Hematopoietic multipotent progenitor cell treated with erythropoietin and hydrocortisone succinate and interleukin-3 and kit ligand, for 4 days (in vitro differentiated cells): ENCODE measurements around the gene EVPL.
"Not testable (repeated sequence)": the region's sequence is repeated elsewhere in the genome, so short reads cannot be mapped to it uniquely, and the experiment has no call there.

Experiments used
- DNase-seq: peaks from one replicate; pipeline ENCODE4 v3.0.0-alpha.2; 2015

EVPL gene

GRCh38 chr17:76027159-76027839, at the start of gene EVPL:
Gene EVPL (minus strand): TSS chr17:76027306. CDS start chr17:76027198, 108 bp downstream.
- DNase-seq = peak; percentile 79

GRCh38 chr17:76076146-76076764, 49.1 kb upstream of the EVPL start:
- DNase-seq = no peak

DNA sequence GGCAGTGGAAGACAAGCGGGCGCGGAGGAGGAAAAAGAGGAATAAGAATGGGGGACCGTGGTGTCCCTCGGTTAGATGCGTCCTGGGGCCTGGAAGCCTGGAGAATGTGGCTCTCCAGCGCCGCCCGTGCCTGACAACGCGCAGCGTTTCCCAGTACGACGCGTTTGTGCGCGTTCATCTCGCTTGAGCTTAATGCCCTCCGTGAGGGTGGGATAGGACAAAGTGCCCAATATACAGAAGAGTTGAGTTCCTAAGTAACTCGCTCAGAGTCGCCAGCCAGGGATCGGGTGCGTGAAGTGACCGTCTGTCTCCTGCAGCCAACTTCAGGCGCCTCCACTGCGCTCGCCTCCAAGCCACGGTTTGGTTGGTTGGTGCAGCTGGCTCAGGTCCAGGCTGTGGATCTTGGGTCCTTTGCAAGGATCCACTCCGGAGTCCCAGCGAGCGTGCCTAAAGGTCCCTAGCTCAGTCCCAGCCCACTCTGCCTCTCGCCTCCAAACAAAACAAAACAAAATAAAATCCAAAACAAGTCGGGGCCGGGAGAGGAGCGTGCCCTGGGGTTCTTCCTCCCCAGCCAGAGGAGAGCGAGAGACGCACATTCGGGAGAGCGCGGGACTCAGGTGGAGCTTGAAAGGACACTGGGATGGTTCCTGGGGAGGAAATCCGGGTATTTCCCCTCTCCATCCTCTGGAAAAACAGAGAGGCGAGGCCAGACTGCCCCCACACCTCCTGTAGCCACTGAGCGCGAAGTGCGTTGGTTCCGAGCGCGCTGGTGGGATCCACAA, 48.4 kb upstream of the EVPL start:
- DNase-seq = peak; percentile 63

DNA sequence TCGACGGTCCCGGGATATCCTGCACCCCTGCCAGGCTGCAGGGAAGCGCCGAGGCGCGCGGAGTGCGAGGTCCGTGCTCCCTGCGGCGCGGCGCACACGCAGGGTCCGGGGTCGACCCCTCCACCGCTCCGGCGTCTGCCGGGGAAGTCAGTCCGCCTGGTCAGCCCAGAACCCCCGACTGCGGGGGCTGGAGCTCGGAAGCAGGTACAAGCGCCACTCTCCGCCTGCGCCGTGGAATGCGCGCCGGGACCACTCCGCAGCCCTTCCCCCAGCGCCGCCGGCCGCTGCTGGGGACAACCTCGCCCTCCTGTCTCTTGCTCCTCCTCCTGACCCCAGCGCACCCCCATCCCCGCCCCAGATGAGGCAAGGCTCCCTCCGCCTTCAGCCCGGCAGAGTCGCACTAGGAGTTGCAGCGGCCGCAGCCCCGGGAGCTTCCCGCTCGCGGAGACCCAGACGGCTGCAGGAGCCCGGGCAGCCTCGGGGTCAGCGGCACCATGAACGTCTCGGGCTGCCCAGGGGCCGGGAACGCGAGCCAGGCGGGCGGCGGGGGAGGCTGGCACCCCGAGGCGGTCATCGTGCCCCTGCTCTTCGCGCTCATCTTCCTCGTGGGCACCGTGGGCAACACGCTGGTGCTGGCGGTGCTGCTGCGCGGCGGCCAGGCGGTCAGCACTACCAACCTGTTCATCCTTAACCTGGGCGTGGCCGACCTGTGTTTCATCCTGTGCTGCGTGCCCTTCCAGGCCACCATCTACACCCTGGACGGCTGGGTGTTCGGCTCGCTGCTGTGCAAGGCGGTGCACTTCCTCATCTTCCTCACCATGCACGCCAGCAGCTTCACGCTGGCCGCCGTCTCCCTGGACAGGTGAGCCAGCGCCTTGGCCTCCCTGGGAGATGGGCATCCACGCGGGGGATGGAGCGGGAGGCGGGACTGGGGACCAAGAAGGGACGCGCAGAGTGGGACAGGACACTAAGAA, 47.6 kb upstream of the EVPL start, which contains the start of gene GALR2:
Gene GALR2, plus strand, starts transcription at position 392 of the 974 bp plus-strand sequence. Its CDS starts 103 bp downstream, at position 495.
- DNase-seq = peak; percentile 47

DNA sequence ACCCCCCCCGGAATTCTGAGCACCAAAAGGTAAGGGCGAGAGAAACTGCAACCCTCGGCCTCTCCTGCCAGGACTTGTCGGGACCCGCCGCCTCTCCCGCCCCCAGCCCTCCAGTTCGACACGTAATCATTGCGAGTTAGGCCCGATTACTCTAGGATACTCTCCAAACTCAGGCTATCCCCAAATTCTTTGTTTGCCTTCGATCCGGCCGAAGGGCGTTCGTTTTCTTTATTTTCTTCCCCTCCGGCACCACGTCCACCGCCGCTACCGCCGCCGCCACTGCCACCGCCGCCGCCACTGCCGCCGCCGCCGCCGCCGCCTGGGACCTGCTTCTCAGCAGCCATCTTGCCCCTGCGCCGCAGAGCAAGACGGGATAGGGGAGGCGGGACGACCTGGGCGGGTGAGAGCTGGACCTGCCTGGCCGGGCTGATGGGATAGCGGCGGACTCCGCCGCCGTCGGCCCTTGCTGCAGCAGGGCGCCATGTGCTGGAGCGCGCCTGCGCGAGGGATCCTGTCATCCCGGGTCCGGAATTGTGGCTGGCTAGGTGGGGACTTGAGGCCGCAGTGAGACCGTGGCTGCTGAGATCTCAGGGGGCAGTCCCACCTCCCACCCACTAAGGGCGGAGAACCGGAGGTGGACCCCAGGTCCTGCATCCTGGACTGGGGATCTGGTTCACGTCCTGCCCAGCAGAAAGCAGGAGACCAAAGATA, 45.2 kb upstream of the EVPL start, which contains the start of gene SRP68:
Gene SRP68, minus strand, starts transcription at position 370 of the 711 bp plus-strand sequence. Its CDS starts 26 bp downstream, at position 344.
- peak; percentile 96 for DNase-seq

GRCh38 chr17:76071531-76072147, 44.5 kb upstream of the EVPL start:
- no peak for DNase-seq

DNA sequence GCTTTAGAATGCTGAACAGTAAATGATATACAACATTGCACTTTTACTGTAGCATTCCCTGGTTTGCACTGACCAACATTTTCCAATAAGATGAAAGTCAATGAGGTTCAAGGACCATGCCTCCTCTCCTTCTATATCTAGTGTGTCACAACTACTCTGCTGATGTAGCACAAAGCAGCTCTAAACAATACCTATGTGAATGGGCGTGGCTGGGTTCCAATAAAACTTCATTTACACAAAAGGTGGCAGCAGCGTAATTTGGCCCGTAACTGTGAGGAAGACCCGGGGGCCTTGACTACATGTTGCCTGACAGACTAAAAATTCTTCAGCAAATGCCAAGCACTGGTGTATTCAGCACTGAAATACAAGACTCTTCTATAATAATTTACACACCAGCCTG, 38.7 kb upstream of the EVPL start:
- DNase-seq = no peak

- peak; percentile 44 for DNase-seq
Observed at GRCh38 chr17:76063875-76064546, 36.9 kb upstream of the EVPL start.

DNA sequence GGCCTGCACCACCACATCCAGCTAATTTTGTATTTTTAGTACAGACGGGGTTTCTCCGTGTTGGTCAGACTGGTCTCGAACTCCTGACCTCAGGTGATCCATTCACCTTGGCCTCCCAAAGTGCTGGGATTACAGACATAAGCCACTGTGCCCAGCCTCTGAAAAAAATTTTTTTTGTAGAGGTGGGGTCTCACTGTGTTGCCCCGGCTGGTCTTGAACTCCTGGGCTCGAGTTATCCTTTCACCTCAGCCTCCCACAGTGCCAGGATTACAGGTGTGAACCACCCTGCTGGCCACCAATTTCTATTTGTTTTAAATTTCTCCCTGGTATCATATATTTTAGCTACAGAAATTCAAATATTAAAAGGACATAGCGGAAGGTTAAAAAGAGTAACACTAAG, 31.2 kb upstream of the EVPL start:
- not testable (repeated sequence) for DNase-seq

- peak; percentile 37 for DNase-seq
Observed at GRCh38 chr17:76056882-76057281, 29.8 kb upstream of the EVPL start.

DNA sequence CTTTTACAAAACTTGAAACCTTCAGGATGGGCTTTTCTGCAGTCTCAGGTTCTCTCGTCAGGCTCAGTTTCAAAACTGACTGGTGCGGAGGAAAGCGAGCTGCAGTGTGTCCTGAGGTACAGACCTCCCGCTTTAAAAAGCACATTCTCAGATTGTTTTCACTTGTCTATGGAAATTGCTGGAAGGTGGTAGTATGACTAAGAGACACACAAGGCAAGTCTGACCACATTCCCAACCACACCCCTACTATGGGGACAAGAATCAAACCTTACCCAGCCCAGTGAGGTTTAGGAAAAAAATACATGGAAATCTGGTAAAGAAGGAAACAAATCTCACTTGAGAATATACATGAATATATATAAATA, 27.0 kb upstream of the EVPL start:
- DNase-seq = no peak

DNA sequence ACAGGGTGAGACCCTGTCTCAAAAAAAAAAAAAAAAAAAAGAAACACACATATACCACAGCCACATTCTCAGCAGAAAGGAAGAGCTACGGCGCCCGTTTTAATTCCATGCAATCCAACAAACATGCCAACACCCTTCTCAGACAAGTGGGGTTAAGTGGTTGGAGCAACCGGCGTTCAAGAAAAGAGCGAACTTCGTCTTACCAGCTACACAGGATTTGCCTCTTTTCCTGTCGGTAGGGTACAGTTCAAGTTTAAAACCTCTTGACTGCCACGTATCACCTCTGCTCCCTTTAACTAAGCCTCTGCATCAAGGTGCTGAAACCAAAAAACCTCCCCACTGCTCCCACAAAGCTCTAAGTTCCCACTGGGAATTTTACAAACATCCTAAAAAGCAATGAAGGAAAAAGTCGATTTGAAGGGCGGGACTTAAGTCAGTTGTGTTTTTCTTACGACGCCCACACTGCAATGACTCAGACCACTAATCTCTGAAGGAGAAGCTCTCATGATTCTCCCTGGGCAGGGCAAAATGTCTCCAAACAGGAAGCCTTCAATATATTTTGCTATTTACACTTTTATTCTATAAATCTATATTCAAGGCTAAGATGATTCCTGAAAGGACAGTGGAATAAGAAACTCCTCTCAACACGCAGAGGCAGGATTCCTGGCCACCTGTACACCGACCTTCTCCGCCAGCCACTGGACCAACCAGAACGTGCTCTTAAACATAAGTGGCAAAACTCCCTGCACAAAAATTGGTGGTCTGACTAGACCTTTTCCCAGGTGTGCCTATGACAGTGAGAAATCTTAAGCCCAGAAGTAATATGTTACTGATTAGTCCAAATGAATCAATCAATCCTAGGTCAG, 26.4 kb upstream of the EVPL start:
- peak; percentile 46 for DNase-seq

DNA sequence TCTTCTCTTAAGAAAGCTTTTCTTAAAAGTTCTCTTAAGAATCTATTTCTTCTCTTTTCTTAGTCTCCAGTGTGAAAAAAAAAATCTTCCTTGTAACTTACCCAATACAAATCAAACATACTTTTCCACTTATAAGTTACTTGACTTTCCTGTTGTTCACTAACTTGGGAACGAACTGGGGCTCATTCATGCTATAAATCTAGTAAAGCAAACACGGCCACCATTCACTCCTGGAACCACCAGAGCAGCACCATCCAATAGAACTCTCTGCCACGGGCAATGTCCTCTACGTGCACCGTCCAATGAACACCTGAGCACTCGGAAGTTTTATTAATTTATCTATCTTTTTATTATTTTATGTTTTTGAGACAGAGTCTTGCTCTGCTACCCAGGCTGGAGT, 24.5 kb upstream of the EVPL start:
- no peak for DNase-seq

DNA sequence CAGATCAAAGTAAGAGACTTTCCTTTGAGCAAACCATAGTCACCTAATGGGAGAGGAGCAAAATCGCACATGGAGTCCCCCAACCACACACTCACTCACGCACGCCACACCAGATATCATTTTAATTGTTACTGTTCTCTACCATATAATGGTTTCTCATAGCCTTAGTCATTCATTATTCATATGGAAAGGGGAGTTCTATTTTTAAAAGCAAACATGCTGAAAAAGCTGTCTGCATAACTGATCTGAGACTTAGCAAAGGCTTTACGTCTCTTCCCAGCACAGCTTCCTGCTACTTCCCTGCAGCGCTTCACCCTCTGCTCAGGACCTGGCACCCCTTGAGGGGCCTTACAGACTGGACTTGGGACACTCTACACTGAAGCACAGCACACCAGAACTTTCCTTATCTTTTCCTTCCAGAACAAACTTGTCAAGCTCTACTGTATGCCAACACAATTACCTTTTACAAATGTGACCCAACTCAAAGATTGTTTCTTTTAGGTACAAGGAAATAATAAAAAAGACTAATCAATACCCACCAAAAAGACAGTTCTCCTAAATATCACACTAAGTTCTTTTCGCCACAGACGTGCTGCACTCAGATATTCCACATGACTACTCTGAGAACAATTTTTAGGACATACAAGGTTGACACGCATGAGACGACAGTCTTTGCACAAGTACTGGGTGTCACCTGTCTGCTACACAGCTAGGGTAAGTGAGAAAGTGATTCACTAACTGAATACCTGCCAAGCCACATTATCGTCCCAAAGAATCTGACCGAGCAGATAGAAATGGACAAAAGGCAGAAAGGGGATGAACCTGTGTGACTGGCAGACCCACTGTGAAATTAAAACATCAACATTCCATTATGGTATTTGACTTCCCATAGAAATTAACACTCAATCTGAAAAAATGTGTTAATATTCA, 23.7 kb upstream of the EVPL start:
- DNase-seq = no peak

DNA sequence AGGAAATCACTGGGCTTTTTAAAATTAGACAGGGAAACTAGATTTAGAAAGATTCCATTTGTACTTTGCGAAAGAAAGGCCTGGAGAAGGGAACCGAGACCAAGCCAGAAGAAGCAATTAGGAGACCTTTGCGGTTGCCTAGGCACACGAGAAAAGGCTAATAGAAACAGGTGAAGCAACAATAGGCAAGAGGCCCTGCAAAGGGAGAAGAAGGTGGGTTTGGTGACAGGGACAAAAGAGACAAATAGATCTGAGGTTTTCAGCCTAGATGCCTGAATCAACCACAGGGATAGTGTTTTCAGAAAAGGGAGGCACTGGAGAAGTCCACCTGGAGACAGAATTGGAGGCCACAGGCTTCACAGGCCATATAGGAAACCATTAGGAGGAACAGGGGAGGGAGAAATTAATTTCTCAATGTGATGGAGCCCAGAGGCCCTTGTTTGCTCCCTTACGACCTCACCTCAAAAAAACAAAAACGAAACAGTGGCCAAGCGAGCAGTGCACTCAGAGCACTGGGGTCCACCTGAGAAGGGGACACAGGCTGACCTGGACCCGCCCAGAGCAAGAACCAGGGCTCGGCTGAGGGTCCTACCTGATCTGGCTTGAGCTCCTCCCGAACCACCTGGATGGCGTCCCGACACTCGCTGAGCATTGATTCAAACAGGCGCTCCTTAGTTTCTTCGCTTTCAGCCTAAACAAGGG, 22.9 kb upstream of the EVPL start:
- no peak for DNase-seq

DNA sequence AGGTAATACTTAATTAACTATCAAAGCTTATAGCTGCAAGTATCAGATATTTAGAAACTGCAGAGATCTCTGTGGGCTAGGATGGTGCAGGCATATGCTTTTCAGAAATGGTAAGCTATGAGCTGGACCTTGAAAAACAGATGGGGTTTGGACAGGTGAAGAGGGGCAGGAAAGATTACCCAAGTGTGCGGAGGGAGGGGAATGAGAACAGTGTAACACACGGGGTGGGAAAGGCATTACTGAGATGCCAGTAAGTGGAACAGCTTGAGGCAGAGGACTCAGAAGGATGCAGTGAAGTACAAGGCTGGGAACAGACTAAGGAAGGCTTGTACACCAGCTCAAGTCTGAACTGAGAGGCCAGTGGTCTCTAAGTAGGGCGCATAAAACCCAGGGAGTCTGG, 22.1 kb upstream of the EVPL start:
- no peak for DNase-seq

DNA sequence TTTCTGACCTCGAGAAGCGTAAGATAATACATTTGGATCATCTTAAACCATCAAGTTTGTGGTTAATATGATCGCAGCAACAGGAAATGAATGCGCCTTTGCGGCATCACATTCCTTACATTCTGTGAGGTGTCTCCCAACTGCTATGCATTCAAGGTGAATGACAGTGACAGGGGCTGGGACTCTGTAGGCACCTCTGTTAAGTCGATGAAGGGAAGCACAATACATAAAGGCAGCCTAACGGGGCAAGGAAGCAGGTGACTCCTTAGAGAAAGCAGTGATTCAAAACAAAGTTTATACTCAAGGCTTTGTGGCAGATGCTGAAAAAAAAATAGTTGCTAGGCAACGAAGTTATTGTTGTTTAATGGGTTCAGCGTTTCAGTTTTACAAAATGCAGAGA, 21.6 kb upstream of the EVPL start:
- DNase-seq = no peak

GRCh38 chr17:76048025-76048605, 21.0 kb upstream of the EVPL start:
- no peak for DNase-seq
